H1 (cell line): ENCODE data around the gene AP2B1. TPM values are rescaled to one million over a fixed set of nuclear protein-coding genes. Genes with fewer than 3 reads are reported as not detected.

Experiments
- CTCF ChIA-PET: fragments of 300-600 bp; sonication (Branson Sonifier 250); formaldehyde crosslinking; loops from one replicate; lab custom pipeline; 2021; ENCODE audit not compliant: partially characterized antibody; lab: Charles Lee
- POLR2A ChIA-PET: fragments of 300-600 bp; sonication (Branson Sonifier 250); formaldehyde crosslinking; loops from one replicate; lab custom pipeline; 2021; ENCODE audit warnings: inconsistent platforms; ENCODE audit not compliant: partially characterized antibody; lab: Charles Lee
- DNase-seq, 2 experiments: peaks; one replicate each; pipeline versions ENCODE4 v3.0.0 to v3.0.0-alpha.2; 2010 to 2022; ENCODE audit warnings: low spot score in 2 of 2, low read depth in 1 of 2, mixed read lengths in 1 of 2
- FAIRE-seq: peaks from 2 replicates; lab custom pipeline; 2011; peaks lifted over from hg19 to GRCh38; lab: Jason Lieb, UNC
- H2AFZ ChIP-seq: 2 replicates; pipeline ENCODE4 v1.8.1; 2012; ENCODE audit warnings: low read length, inconsistent platforms
- H2AK5ac ChIP-seq: 2 replicates; pipeline ENCODE4 v1.6.1; 2013; ENCODE audit warnings: low read depth, low read length
- H2BK120ac ChIP-seq: replicated peaks from 2 replicates; pipeline ENCODE3; 2013; ENCODE audit warnings: low read depth, low read length, inconsistent platforms
- H2BK12ac ChIP-seq: 2 replicates; pipeline ENCODE4 v1.6.1; 2013; ENCODE audit warnings: low read depth, low read length
- H2BK15ac ChIP-seq: 2 replicates; pipeline ENCODE4 v1.6.1; 2013; ENCODE audit warnings: low read length
- H2BK20ac ChIP-seq: 2 replicates; pipeline ENCODE4 v1.6.1; 2013; ENCODE audit warnings: low read length
- H2BK5ac ChIP-seq: 2 replicates; pipeline ENCODE4 v1.6.1; 2013; ENCODE audit warnings: low read depth, low read length
- H3K14ac ChIP-seq: 2 replicates; pipeline ENCODE4 v1.6.1; 2013; ENCODE audit warnings: inconsistent platforms; ENCODE audit not compliant: insufficient read length
- H3K18ac ChIP-seq: 2 replicates; pipeline ENCODE4 v1.6.1; 2013; ENCODE audit warnings: low read length; ENCODE audit errors: extremely low read depth
- H3K23ac ChIP-seq: 2 replicates; pipeline ENCODE4 v1.6.1; 2013; ENCODE audit warnings: inconsistent platforms; ENCODE audit not compliant: insufficient read length
- H3K23me2 ChIP-seq: 2 replicates; pipeline ENCODE4 v1.6.1; 2013; ENCODE audit warnings: low read depth, low read length
- H3K27ac ChIP-seq: 2 replicates; pipeline ENCODE4 v1.6.1; 2011; ENCODE audit warnings: low read depth, low read length, inconsistent platforms
- H3K27me3 ChIP-seq, 4 experiments: replicated peaks in 1 of 4; 1 replicate in 1 of 4; 2 replicates in 3 of 4; pipeline versions ENCODE4 v1.6.1 to v1.8.1; 2011 to 2013; ENCODE audit warnings: low read length in 3 of 4, mild to moderate bottlenecking in 3 of 4, inconsistent platforms in 2 of 4, mixed read lengths in 2 of 4, moderate library complexity in 1 of 4; ENCODE audit not compliant: control insufficient read depth in 3 of 4, insufficient read depth in 3 of 4; ENCODE audit errors: extremely low read depth in 1 of 4
- H3K36me3 ChIP-seq, 4 experiments: 2 replicates each; pipeline versions ENCODE4 v1.6.1 to v1.8.1; 2011 to 2013; ENCODE audit warnings: mild to moderate bottlenecking in 4 of 4, low read length in 3 of 4, moderate library complexity in 2 of 4, control low read depth in 1 of 4, inconsistent platforms in 1 of 4; ENCODE audit not compliant: insufficient read depth in 4 of 4, control insufficient read depth in 2 of 4
- H3K4ac ChIP-seq: replicated peaks from 2 replicates; pipeline ENCODE3; 2013; ENCODE audit warnings: low read length, low read depth, mixed read lengths, inconsistent platforms; ENCODE audit not compliant: insufficient read length
- H3K4me1 ChIP-seq, 4 experiments: replicated peaks in 1 of 4; 1 replicate in 1 of 4; 2 replicates in 3 of 4; pipeline versions ENCODE4 v1.6.1 to v1.8.1; 2011 to 2013; ENCODE audit warnings: low read length in 3 of 4, inconsistent platforms in 2 of 4, mixed read lengths in 1 of 4; ENCODE audit not compliant: insufficient read depth in 4 of 4, control insufficient read depth in 3 of 4
- H3K4me2 ChIP-seq, 2 experiments: 2 replicates each; pipeline versions ENCODE4 v1.6.1 to v1.8.1; 2011 to 2013; ENCODE audit warnings: low read depth in 2 of 2, low read length in 2 of 2, control low read depth in 1 of 2, inconsistent platforms in 1 of 2, mild to moderate bottlenecking in 1 of 2; ENCODE audit not compliant: insufficient read depth in 1 of 2
- H3K4me3 ChIP-seq, 4 experiments: fragments of 200-600, 300-600 bp in 1 of 4; sonication (generic), shearing (Covaris generic), sonication (Bioruptor Twin) in 1 of 4; 2 replicates each; pipeline versions ENCODE4 v1.5.1 to v1.8.1; 2011 to 2016; ENCODE audit warnings: low read length in 4 of 4, low read depth in 3 of 4, control low read depth in 2 of 4, inconsistent platforms in 2 of 4, mild to moderate bottlenecking in 2 of 4, mixed read lengths in 1 of 4, moderate library complexity in 1 of 4; ENCODE audit not compliant: insufficient read depth in 2 of 4; ENCODE audit errors: extremely low read depth in 1 of 4
- H3K56ac ChIP-seq: replicated peaks from 2 replicates; pipeline ENCODE3; 2013; ENCODE audit warnings: low read depth, mild to moderate bottlenecking, mixed read lengths, low read length, inconsistent platforms; ENCODE audit not compliant: insufficient read length
- H3K79me1 ChIP-seq: 2 replicates; pipeline ENCODE4 v1.6.1; 2013; ENCODE audit warnings: low read depth, low read length, control low read depth
- H3K79me2 ChIP-seq, 2 experiments: 2 replicates each; pipeline versions ENCODE4 v1.6.1 to v1.8.1; 2012 to 2013; ENCODE audit warnings: low read length in 2 of 2, mild to moderate bottlenecking in 2 of 2, inconsistent platforms in 1 of 2; ENCODE audit not compliant: insufficient read depth in 2 of 2, control insufficient read depth in 1 of 2
- H3K9ac ChIP-seq, 4 experiments: replicated peaks in 1 of 4; 1 replicate in 1 of 4; 2 replicates in 3 of 4; pipeline versions ENCODE4 v1.6.1 to v1.8.1; 2011 to 2013; ENCODE audit warnings: low read depth in 3 of 4, low read length in 3 of 4, control low read depth in 2 of 4, mild to moderate bottlenecking in 2 of 4, moderate library complexity in 2 of 4, inconsistent platforms in 1 of 4; ENCODE audit errors: extremely low read depth in 1 of 4
- H3K9me3 ChIP-seq, 2 experiments: 2 replicates each; pipeline versions ENCODE4 v1.6.1 to v1.8.1; 2012 to 2013; ENCODE audit warnings: mild to moderate bottlenecking in 2 of 2, moderate library complexity in 2 of 2, control low read depth in 1 of 2, inconsistent platforms in 1 of 2, low read depth in 1 of 2, low read length in 1 of 2, mixed read lengths in 1 of 2; ENCODE audit not compliant: insufficient read depth in 2 of 2
- H4K20me1 ChIP-seq, 2 experiments: replicated peaks in 1 of 2; 2 replicates each; pipeline versions ENCODE3 to v1.8.1; 2011 to 2013; ENCODE audit warnings: inconsistent platforms in 2 of 2, low read length in 2 of 2, mild to moderate bottlenecking in 1 of 2; ENCODE audit not compliant: insufficient read depth in 2 of 2, control insufficient read depth in 1 of 2
- H4K5ac ChIP-seq: 2 replicates; pipeline ENCODE4 v1.6.1; 2013; ENCODE audit warnings: low read length, low read depth, mixed read lengths, inconsistent platforms; ENCODE audit not compliant: insufficient read length
- H4K8ac ChIP-seq: 2 replicates; pipeline ENCODE4 v1.8.0; 2013; ENCODE audit warnings: mild to moderate bottlenecking, moderate library complexity, low read length, inconsistent platforms; ENCODE audit not compliant: insufficient read depth; ENCODE audit errors: extremely low read depth
- H4K91ac ChIP-seq: replicated peaks from 2 replicates; pipeline ENCODE3; 2013; ENCODE audit warnings: low read length, mixed read lengths, inconsistent platforms; ENCODE audit not compliant: insufficient read length
- EP300 ChIP-seq, 2 experiments: IDR thresholded peaks; 1 replicate in 1 of 2; 2 replicates in 1 of 2; pipeline ENCODE4 v1.6.1; 2011 to 2012; ENCODE audit warnings: low read depth in 2 of 2, low read length in 2 of 2, mild to moderate bottlenecking in 2 of 2, borderline replicate concordance in 1 of 2, inconsistent platforms in 1 of 2, moderate library complexity in 1 of 2
- JUN ChIP-seq: IDR thresholded peaks from 2 replicates; pipeline ENCODE4 v1.6.1; 2011; ENCODE audit warnings: low read depth, mild to moderate bottlenecking, improper control_type of control experiment, low read length
- PHF8 ChIP-seq: fragments of 200-600 bp; sonication (generic); conservative IDR thresholded peaks from 2 replicates; pipeline ENCODE4 v1.7.1; 2012; ENCODE audit warnings: low read depth, mild to moderate bottlenecking, inconsistent platforms, low read length, moderate library complexity
- POLR2A ChIP-seq, 2 experiments: IDR thresholded peaks; 1 replicate in 1 of 2; 2 replicates in 1 of 2; pipeline ENCODE4 v1.6.1; 2011; ENCODE audit warnings: low read depth in 2 of 2, low read length in 2 of 2, mild to moderate bottlenecking in 2 of 2; ENCODE audit errors: control extremely low read depth in 1 of 2
- SAP30 ChIP-seq: fragments of 300-600 bp; sonication (generic); IDR thresholded peaks from 2 replicates; pipeline ENCODE4 v1.7.1; 2012; ENCODE audit warnings: low read length, moderate library complexity, mild to moderate bottlenecking, inconsistent platforms; ENCODE audit not compliant: insufficient read depth, insufficient replicate concordance
- TCF12 ChIP-seq: IDR thresholded peaks from 2 replicates; pipeline ENCODE4 v1.6.1; 2011; ENCODE audit warnings: low read depth, mild to moderate bottlenecking, low read length
- WGBS, 2 experiments: shearing (Covaris generic) in 1 of 2; methylation state at CpG; one replicate each; pipeline versions ENCODE4 v1.1.6 to v1.1.7; 2013 to 2015; ENCODE audit warnings: low lambda C conversion rate in 2 of 2, mixed read lengths in 2 of 2, inconsistent platforms in 1 of 2, low coverage in 1 of 2, missing lambda C conversion rate in 1 of 2; ENCODE audit not compliant: insufficient replicate concordance in 2 of 2, insufficient coverage in 1 of 2, insufficient read length in 1 of 2; ENCODE audit errors: extremely low coverage in 1 of 2, missing lambda C conversion rate in 1 of 2; 5-methylcytosine and 5-hydroxymethylcytosine counted together
- polyA plus RNA-seq, 7 experiments: library from polyadenylated mRNA; depleted of rRNA in 3 of 7; stranded (reverse) in 5 of 7; unstranded in 2 of 7; fragments of >200 nt in 5 of 7; fragments of 200-250 nt in 2 of 7; gene quantifications; 1 replicate in 5 of 7; 2 replicates in 1 of 7; 4 replicates in 1 of 7; pipeline versions ENCODE4 v1.2.1 to v1.2.3, GENCODE V29; 2011 to 2013; ENCODE audit warnings: missing spikeins in 2 of 7, mixed read lengths in 2 of 7
- total RNA-seq: library from RNA; stranded (reverse); fragmentation: NEBNext Ultra II Directional; extraction: Animal tissue kit (Norgen Biotek cat#: 25700); gene quantifications from 2 replicates; pipeline ENCODE4 v1.2.1, GENCODE V29; 2021

AP2B1 gene
- total and polyA plus RNA-seq, 2 of the 8 experiments (the other 6 are each of a cell fraction or from before 2014, with no cell fraction given) = 95.5 to 199 TPM

DNA sequence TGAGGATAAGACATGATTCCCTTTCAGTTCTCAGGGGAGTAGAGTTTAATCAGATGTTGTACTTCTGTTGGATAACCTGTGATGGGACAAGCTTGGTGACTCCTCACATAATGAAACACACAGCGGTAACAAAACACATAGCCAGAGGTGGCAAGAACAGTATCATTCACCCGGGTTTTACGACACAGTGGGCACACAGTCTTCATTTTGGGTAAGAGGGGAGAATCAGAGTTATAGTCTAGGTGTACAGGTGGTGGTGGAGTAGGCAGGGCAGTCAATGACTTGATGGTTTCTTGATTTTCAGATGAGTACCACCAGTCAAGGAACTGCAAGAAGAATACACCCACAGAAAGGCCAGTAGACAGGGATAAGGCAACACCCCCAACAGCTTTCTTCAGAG is 11.4 kb upstream of the AP2B1 start:
- no peaks in the 10 kb centered on the region for H3K79me1 ChIP-seq
- DNase-seq (no peak), FAIRE-seq (no peak)
- H3K4me3 ChIP-seq = no peak overlapping the region
- POLR2A ChIA-PET = interaction anchor here (0.7 to 1.4 kb wide), 4 partner anchors 11 to 287 kb away, joined by 4 to 5 read pairs (median 4); partner anchors contain the start of gene AP2B1
- no peak overlapping the region for H3K4ac ChIP-seq
- H3K18ac ChIP-seq = no peak overlapping the region
- no peak overlapping the region for H4K91ac ChIP-seq
- H2BK20ac ChIP-seq = no peak overlapping the region
- H4K5ac ChIP-seq = no peak overlapping the region
- H3K23me2 ChIP-seq = peaks cover 8% of the 10 kb centered on the region
- no peak overlapping the region for H2AK5ac ChIP-seq
- no peak overlapping the region for H3K23ac ChIP-seq
- H2BK12ac ChIP-seq = no peak overlapping the region
- CTCF ChIA-PET = interaction anchor here (1.0 to 2.3 kb wide), 4 partner anchors 14 to 26 kb away, joined by 3 to 8 read pairs (median 4); no protein-coding TSS in a partner anchor
- H3K9ac ChIP-seq = no peak overlapping the region
- H4K8ac ChIP-seq = no peak overlapping the region
- H4K20me1 ChIP-seq = no peaks in the 10 kb centered on the region
- no peak overlapping the region for H3K56ac ChIP-seq
- H2BK5ac ChIP-seq = no peak overlapping the region
- H3K4me2 ChIP-seq = no peak overlapping the region
- H3K36me3 ChIP-seq = peaks cover 0 to 16% (median 1%) of the 10 kb centered on the region in 4 experiments; a peak in 2 of 8 replicates
- H3K27me3 ChIP-seq = no peaks in the 10 kb centered on the region
- 93% methylated on average over 3 of the region's 3 CpGs; no CpG with 5 or more reads in 1 of the 2 experiments for WGBS, 2 experiments
- H3K4me1 ChIP-seq = peaks cover 0 to 2% (median under 1%) of the 10 kb centered on the region in 4 experiments; a peak in 1 of 7 replicates
- H2BK15ac ChIP-seq = no peak overlapping the region
- peaks cover 0 to 9% of the 10 kb centered on the region in 2 experiments; a peak in 2 of 4 replicates for H3K79me2 ChIP-seq
- no peak overlapping the region for H3K14ac ChIP-seq
- H3K27ac ChIP-seq = no peak overlapping the region
- no peak overlapping the region for H2AFZ ChIP-seq
- H2BK120ac ChIP-seq = no peak overlapping the region
- H3K9me3 ChIP-seq = no peaks in the 10 kb centered on the region
- TF ChIP-seq EP300 (IDR thresholded peaks at IDR 0.05; ENCODE audit: borderline replicate concordance in 1 of 2, low read depth in 2 of 2, low read length in 2 of 2) (no peak), SAP30 (no peak), JUN (no peak), POLR2A (IDR thresholded peaks at IDR 0.05; ENCODE audit: control extremely low read depth in 1 of 2, low read depth in 2 of 2, low read length in 2 of 2) (no peak), TCF12 (no peak), PHF8 (no peak)
